Measurements from ENCODE around the gene CDH23. TPM values are rescaled to one million over a fixed set of nuclear protein-coding genes. Genes with fewer than 3 reads are reported as not detected.

The CDH23 gene
- total RNA-seq, 2 experiments from 2014 or later = 1.6 TPM

DNA sequence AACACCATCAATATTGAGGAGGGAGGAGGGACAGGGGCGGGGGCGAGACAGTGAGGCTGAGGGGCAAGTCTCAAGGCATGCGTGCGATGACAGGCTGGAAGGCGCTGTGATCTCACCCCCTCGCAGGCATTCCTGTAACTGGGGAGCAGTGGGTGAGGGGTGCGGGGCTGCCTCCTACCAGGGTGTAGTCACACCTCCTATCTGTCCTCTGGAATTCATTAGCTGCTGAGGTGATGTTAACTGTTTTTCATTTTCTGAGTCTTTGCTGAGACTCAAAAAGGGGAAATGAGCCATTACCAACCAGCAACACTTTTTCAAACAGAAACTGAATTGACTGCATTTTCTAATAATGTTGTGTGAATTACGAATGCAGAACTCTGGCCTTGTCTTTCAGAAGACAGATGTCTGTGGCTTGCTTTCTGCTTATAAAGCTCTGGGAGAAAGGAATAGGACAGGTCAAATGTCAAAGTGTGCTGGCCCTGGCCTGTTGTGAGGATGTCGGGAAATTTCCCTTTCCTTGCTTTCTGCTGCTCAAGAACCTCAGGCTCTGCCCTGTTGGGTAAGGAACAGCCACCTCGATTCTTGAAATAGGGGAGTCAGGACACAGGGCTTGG is 23.7 kb upstream of the CDH23 start:
- Mint-ChIP-seq H3K4me3 (no peak overlapping the region), H3K27me3 (ENCODE audit: low read depth) (no peaks in the 10 kb centered on the region), H3K36me3 (ENCODE audit: low read depth) (no peaks in the 10 kb centered on the region), H3K4me1 (ENCODE audit: low read depth) (peaks cover 4% of the 10 kb centered on the region), H3K9me3 (no peaks in the 10 kb centered on the region), H3K27ac (no peak overlapping the region)
- DNase-seq = no peak
- intact Hi-C loops (cut with micrococcal nuclease) = no loop called here
- CTCF ChIA-PET = interaction anchor here (1.2 kb wide), 1 partner anchor 45 kb away, joined by 3 read pairs; no protein-coding TSS in a partner anchor

DNA sequence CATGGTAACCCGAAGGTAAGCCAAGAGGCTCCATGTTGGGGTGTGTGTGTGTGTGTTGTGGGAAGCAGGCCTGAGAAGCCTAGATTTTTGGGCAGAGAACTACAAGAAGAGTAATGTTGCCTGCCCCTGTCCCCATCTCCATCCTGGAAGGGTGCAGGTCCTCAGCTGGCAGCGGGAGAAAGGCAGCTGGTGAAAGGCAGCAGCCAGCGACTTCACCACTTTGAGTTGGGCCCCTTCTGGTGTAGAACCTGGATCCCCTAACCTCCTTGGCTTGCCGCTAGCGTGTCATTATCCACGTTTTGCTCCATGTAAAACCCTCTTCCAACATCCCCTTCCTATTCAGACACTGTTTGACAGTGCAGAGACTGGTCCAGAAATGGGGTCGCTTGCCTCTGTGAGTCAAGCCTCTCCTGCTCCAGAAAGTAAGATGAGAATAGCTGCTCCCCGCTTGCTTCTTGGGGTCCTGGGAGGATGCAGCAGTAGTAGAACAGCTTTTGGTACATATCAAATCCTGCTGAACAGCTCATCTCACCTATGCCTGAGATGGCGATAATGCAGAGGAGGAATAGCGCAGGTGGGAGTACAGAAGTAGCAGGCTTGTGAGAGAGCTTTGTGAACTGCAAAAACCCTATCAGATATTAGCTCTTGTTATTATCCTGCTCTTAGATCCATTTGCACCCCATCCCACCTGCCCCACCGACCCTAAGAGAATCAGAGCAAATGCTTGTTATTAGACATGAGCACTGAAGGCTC is 22.1 kb upstream of the CDH23 start:
- CTCF ChIA-PET = interaction anchor here (0.5 kb wide), 1 partner anchor 269 kb away, joined by 3 read pairs; no protein-coding TSS in a partner anchor
- intact Hi-C loops (cut with micrococcal nuclease) = no loop called here
- H3K4me3 Mint-ChIP-seq = no peak overlapping the region
- H3K9me3 Mint-ChIP-seq = no peaks in the 10 kb centered on the region
- no peak for DNase-seq
- H3K27ac Mint-ChIP-seq = no peak overlapping the region
- no peaks in the 10 kb centered on the region for H3K27me3 Mint-ChIP-seq (ENCODE audit: low read depth)
- H3K36me3 Mint-ChIP-seq (ENCODE audit: low read depth) = no peaks in the 10 kb centered on the region
- peaks cover 4% of the 10 kb centered on the region for H3K4me1 Mint-ChIP-seq (ENCODE audit: low read depth)

DNA sequence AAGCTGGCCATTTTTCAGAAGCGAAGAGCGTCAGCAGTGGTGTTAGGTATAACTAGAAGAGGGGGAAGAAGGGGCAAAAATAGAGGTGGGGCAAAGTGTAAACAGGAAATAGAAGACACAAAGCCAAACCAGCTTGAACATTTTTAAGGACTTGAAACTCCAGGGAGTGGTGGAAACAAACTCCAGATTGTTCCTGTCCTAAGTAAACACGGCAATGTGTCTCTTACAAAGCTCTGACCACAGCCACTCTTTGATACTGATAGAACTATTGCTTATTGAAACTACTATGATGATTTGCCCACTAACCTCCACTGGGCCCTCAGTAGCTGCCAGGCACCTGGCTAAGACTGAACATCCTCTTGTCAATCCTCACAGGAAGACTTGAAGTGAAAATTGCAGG is 20.8 kb upstream of the CDH23 start:
- no peak for DNase-seq
- Mint-ChIP-seq H3K36me3 (ENCODE audit: low read depth) (no peaks in the 10 kb centered on the region), H3K4me1 (ENCODE audit: low read depth) (peaks cover 4% of the 10 kb centered on the region), H3K27me3 (ENCODE audit: low read depth) (no peaks in the 10 kb centered on the region), H3K9me3 (no peaks in the 10 kb centered on the region), H3K27ac (no peak overlapping the region), H3K4me3 (peak overlapping the region; percentile 26)
- intact Hi-C loops (cut with micrococcal nuclease) = no loop called here
- CTCF ChIA-PET = interaction anchor here (1.0 to 4.3 kb wide), 4 partner anchors 9 to 194 kb away, joined by 3 to 23 read pairs (median 10); partner anchors contain the start of gene SLC29A3

DNA sequence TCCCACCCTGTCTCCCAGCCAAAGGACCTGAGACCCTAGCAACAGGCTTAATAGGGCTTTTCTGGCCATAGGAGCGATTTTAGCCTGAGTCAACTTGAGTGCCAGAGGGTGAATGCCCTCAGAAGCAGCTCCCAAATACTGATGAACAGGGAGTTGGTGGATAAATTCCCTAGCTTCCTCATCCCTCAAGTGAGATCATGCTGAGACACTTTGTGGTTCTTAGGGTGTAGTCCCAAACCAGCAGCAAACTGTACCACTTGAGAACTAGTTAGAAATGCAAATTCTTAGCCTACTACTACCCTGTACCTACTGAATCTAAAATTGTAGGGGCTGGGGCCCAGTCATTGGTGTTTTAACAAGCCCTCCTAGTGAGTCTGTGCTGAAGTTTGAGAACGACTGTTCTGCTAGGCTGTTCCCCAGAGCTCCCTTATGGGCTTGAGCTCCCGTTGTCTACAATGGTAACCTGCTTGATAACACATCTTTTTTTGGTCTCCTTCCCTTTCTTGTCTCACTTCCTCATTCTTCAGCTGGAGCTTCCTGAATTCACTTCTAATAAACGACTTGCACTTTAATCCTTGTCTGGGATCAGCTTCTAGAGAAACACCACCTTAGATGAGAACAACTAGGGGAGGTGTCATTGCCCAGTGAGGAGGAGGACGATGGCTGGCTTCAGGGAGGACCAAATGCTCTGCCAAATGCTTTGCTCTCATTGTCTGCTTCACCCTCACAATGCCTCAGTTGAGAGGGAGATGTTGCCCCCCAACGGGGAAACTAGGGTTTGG is 18.2 kb upstream of the CDH23 start:
- Mint-ChIP-seq H3K4me1 (ENCODE audit: low read depth) (peaks cover 4% of the 10 kb centered on the region), H3K4me3 (no peak overlapping the region), H3K27ac (no peak overlapping the region), H3K27me3 (ENCODE audit: low read depth) (no peaks in the 10 kb centered on the region), H3K9me3 (no peaks in the 10 kb centered on the region), H3K36me3 (ENCODE audit: low read depth) (no peaks in the 10 kb centered on the region)
- intact Hi-C loops (cut with micrococcal nuclease) = no loop called here
- no peak for DNase-seq
- CTCF ChIA-PET = interaction anchor here (1.0 to 4.3 kb wide), 5 partner anchors 59 to 518 kb away, joined by 3 to 23 read pairs (median 3); partner anchors contain the start of gene SLC29A3

DNA sequence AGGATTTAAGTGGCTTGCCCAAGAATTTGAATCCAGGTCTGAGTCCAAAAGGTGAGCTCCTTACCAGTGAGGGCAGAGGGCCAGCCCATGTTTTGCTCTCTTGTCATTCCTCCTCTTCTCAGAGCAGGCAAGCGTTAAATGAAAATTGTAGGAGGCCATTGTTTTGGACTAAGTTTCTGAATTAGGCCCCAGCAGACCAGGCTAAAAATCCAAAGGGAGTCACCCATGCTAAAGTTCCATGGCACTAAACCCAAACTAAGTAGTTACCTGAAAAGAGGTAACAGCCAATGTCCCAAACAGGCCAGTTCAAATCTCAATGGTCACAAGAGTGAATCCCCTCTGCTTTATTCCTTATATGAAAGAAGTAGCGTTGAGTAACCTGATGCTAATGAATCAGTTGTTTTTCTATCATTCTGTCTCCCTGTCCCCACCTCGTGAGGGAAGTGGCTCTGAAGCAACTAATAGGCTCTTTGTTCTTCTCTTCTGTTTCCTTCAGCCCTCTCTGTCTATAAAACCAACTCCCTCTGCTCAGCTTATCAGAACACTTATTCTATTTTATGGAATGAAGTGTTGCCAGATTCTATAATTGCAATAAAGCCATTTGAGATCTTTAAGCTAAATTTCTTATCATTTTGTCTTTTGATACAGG is 17.5 kb upstream of the CDH23 start:
- no peak overlapping the region for H3K4me3 Mint-ChIP-seq
- DNase-seq = no peak
- no peaks in the 10 kb centered on the region for H3K27me3 Mint-ChIP-seq (ENCODE audit: low read depth)
- no peak overlapping the region for H3K27ac Mint-ChIP-seq
- CTCF ChIA-PET = interaction anchor here (1.2 to 4.3 kb wide), 2 partner anchors 71 to 191 kb away, joined by 3 to 23 read pairs; no protein-coding TSS in a partner anchor
- no peaks in the 10 kb centered on the region for H3K9me3 Mint-ChIP-seq
- H3K4me1 Mint-ChIP-seq (ENCODE audit: low read depth) = peaks cover 4% of the 10 kb centered on the region
- intact Hi-C loops (cut with micrococcal nuclease) = no loop called here
- H3K36me3 Mint-ChIP-seq (ENCODE audit: low read depth) = no peaks in the 10 kb centered on the region

DNA sequence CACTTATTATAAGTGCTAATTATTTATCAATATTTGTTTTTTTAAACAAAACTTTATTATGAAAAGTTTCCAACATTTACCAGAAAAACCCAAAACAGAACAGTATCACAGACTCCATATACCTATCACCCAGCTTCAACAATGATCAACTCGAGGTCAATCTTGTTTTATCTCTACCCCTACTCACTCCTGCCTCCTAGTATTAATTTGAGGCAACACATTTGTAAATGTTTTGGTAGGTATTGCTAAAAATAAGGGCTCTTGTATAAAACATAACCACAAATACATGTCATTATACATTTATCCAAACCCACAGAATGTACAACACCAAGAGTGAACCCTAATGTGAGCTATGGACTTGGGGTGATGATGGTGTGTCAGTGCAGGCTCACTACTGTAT is 15.9 kb upstream of the CDH23 start:
- intact Hi-C loops (cut with micrococcal nuclease) = no loop called here
- Mint-ChIP-seq H3K27ac (no peak overlapping the region), H3K36me3 (ENCODE audit: low read depth) (no peaks in the 10 kb centered on the region), H3K4me3 (no peak overlapping the region), H3K9me3 (no peaks in the 10 kb centered on the region), H3K27me3 (ENCODE audit: low read depth) (no peaks in the 10 kb centered on the region), H3K4me1 (ENCODE audit: low read depth) (peaks cover 4% of the 10 kb centered on the region)
- CTCF ChIA-PET = interaction anchor here (1.0 to 6.7 kb wide), 3 partner anchors 15 to 192 kb away, joined by 3 to 53 read pairs (median 4); no protein-coding TSS in a partner anchor
- DNase-seq = no peak

DNA sequence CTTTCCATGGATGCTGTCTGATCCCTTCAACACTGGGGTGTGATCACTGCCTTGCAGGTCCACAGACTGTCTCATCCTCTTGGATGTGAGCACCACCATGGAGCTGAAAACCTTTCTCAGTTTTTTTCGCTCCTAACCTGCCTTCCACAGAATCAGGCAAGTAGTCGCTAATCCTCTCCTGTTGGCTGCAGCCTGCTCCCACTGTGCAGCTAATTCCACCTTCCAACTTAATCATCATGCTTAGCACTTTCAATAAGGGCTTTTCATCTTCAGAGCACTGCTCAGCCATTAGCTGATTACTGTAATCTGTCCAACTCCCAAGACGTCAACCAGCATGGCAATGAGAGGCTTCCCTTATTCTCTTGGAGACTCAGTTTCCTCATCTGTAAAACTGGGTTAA is 15.1 kb upstream of the CDH23 start:
- peaks cover 4% of the 10 kb centered on the region for H3K4me1 Mint-ChIP-seq (ENCODE audit: low read depth)
- CTCF ChIA-PET = interaction anchor here (0.6 to 6.7 kb wide), 6 partner anchors 14 to 348 kb away, joined by 3 to 53 read pairs (median 4); no protein-coding TSS in a partner anchor
- intact Hi-C loops (cut with micrococcal nuclease) = no loop called here

DNA sequence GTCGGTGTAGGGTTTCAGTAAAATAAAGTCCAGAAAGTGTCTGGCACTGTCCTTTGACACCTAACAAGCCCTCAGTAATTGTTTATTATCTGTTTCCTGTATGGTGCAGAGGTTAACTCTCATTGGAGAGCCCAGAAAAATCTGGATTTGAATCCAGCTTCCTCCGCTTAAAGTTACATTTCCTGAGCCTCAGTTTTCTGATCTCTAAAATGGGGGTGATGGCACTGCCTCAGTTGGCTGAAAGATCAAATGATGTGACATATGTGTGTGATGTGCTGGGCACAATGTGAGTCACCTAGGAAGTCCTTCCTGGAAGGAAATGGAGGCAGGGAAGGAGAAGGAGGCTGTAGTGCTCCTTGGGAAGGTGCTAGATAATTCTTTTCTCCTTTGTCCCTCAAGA is 14.7 kb upstream of the CDH23 start:
- no peaks in the 10 kb centered on the region for H3K36me3 Mint-ChIP-seq (ENCODE audit: low read depth)
- no peak for DNase-seq
- H3K4me1 Mint-ChIP-seq (ENCODE audit: low read depth) = peaks cover 4% of the 10 kb centered on the region
- no peaks in the 10 kb centered on the region for H3K27me3 Mint-ChIP-seq (ENCODE audit: low read depth)
- no peak overlapping the region for H3K4me3 Mint-ChIP-seq
- CTCF ChIA-PET = interaction anchor here (0.6 to 6.7 kb wide), 7 partner anchors 68 to 430 kb away, joined by 3 to 53 read pairs (median 3); no protein-coding TSS in a partner anchor
- intact Hi-C loops (cut with micrococcal nuclease) = no loop called here
- no peak overlapping the region for H3K27ac Mint-ChIP-seq
- H3K9me3 Mint-ChIP-seq = no peaks in the 10 kb centered on the region

More for the DNA sequence above, 15.1 kb upstream of the CDH23 start:
- Mint-ChIP-seq H3K27ac (no peak overlapping the region), H3K9me3 (no peaks in the 10 kb centered on the region), H3K27me3 (ENCODE audit: low read depth) (no peaks in the 10 kb centered on the region), H3K4me3 (no peak overlapping the region), H3K36me3 (ENCODE audit: low read depth) (no peaks in the 10 kb centered on the region)
- DNase-seq = no peak

DNA sequence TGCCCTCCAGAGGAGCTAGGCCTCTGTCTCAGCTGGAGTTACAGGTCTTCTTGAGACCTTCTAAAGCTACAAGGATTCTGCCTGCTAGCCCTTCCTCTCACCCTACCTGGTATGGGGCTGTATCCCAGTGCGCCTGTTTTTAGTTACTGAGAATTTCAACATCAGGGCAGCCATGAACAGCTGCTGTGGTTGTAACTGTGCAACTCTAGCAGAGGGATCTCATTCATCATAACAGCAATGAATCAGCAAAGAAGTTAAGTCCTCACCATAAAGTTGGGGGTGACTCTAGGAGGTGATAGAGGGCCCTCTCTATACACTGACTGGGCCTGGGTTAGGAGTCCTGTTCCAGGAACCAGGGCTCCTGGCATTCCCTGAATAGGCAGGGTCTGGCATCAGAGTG is 14.0 kb upstream of the CDH23 start:
- Mint-ChIP-seq H3K4me3 (no peak overlapping the region), H3K27me3 (ENCODE audit: low read depth) (no peaks in the 10 kb centered on the region), H3K4me1 (ENCODE audit: low read depth) (no peaks in the 10 kb centered on the region), H3K27ac (no peak overlapping the region), H3K9me3 (no peaks in the 10 kb centered on the region), H3K36me3 (ENCODE audit: low read depth) (no peaks in the 10 kb centered on the region)
- CTCF ChIA-PET = interaction anchor here (0.6 to 6.7 kb wide), 9 partner anchors 24 to 430 kb away, joined by 3 to 53 read pairs (median 4); no protein-coding TSS in a partner anchor
- intact Hi-C loops (cut with micrococcal nuclease) = no loop called here
- no peak for DNase-seq

DNA sequence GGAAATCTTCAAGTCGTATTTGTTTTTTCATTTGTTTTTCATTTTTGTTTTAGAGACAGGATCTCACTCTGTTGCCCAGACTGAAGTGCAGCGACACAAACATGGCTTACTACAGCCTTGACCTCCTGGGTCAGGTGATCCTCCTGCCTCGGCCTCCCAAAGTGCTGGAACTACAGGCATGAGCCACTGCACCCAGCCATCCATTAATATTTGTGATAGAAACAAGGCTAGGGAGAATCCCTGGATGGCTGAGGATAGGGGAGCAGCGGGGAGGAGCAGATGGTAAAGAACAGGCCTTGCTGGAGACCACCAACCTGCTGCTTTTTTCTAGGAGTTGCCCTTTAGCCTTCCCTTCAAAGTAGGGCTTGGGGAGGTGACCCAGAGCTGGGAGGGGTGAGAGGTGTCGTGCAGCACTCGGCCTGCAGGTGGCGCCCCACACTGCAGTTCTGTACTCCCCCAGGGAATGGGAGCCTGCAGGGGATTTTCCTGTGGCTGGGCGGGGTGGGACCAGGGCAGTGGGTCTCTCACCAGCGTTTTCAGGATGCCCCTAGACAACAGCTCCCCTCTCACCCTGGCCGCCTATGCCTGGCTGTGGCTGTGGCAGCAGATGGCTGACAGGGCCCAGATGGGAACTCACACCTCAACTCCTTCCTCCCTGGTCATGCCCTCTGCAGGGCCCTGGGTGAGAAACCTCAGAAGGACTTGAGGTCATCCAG is 12.6 kb upstream of the CDH23 start:
- no peaks in the 10 kb centered on the region for H3K36me3 Mint-ChIP-seq (ENCODE audit: low read depth)
- peak; percentile 84 for DNase-seq
- CTCF ChIA-PET = interaction anchor here (0.6 to 6.7 kb wide), 21 partner anchors 8 to 438 kb away, joined by 3 to 53 read pairs (median 3); no protein-coding TSS in a partner anchor
- no peaks in the 10 kb centered on the region for H3K27me3 Mint-ChIP-seq (ENCODE audit: low read depth)
- no peak overlapping the region for H3K4me3 Mint-ChIP-seq
- no peak overlapping the region for H3K27ac Mint-ChIP-seq
- H3K9me3 Mint-ChIP-seq = no peaks in the 10 kb centered on the region
- no peaks in the 10 kb centered on the region for H3K4me1 Mint-ChIP-seq (ENCODE audit: low read depth)
- intact Hi-C loops (cut with micrococcal nuclease) = loop anchor here (1.0 to 2.0 kb wide), 6 partner anchors 65 to 513 kb away; partner anchors contain the start of gene SLC29A3

DNA sequence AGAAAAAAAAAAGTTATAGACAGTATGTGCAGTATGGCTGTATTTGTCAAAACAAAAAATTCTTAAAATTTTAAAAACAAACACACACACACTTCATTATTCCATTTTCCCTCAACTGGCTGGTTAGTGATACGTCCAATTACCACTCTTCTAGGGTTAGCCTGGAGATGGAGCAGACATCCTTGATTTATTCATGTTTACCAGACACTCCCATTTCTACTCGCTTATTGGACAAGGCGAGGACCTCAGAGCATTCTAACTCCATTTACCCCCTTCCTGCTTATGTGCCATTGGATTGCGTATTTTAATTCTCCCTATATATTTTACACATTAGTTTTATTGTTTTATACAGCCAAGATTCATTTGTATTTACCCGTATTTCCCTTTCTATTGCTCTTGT is 8.5 kb upstream of the CDH23 start:
- CTCF ChIA-PET = interaction anchor here (0.6 kb wide), 1 partner anchor 379 kb away, joined by 5 read pairs; no protein-coding TSS in a partner anchor
- Mint-ChIP-seq H3K4me1 (ENCODE audit: low read depth) (no peaks in the 10 kb centered on the region), H3K27ac (no peak overlapping the region), H3K9me3 (no peaks in the 10 kb centered on the region), H3K4me3 (no peak overlapping the region), H3K36me3 (ENCODE audit: low read depth) (no peaks in the 10 kb centered on the region), H3K27me3 (ENCODE audit: low read depth) (peaks cover 6% of the 10 kb centered on the region)
- no peak for DNase-seq
- intact Hi-C loops (cut with micrococcal nuclease) = no loop called here
